H1 (cell line): ENCODE measurements around the gene OR1I1. TPM values are rescaled to one million over a fixed set of nuclear protein-coding genes. Genes with fewer than 3 reads are reported as not detected.

Experiments used
- CTCF ChIA-PET: fragments of 300-600 bp; sonication (Branson Sonifier 250); formaldehyde crosslinking; loops from one replicate; lab custom pipeline; 2021; ENCODE audit not compliant: partially characterized antibody; lab: Charles Lee
- POLR2A ChIA-PET: fragments of 300-600 bp; sonication (Branson Sonifier 250); formaldehyde crosslinking; loops from one replicate; lab custom pipeline; 2021; ENCODE audit warnings: inconsistent platforms; ENCODE audit not compliant: partially characterized antibody; lab: Charles Lee
- DNase-seq, 2 experiments: peaks; one replicate each; pipeline versions ENCODE4 v3.0.0 to v3.0.0-alpha.2; 2010 to 2022; ENCODE audit warnings: low spot score in 2 of 2, low read depth in 1 of 2, mixed read lengths in 1 of 2
- FAIRE-seq: peaks from 2 replicates; lab custom pipeline; 2011; peaks lifted over from hg19 to GRCh38; lab: Jason Lieb, UNC
- H2AFZ ChIP-seq: 2 replicates; pipeline ENCODE4 v1.8.1; 2012; ENCODE audit warnings: low read length, inconsistent platforms
- H2AK5ac ChIP-seq: 2 replicates; pipeline ENCODE4 v1.6.1; 2013; ENCODE audit warnings: low read depth, low read length
- H2BK120ac ChIP-seq: replicated peaks from 2 replicates; pipeline ENCODE3; 2013; ENCODE audit warnings: low read depth, low read length, inconsistent platforms
- H2BK12ac ChIP-seq: 2 replicates; pipeline ENCODE4 v1.6.1; 2013; ENCODE audit warnings: low read depth, low read length
- H2BK15ac ChIP-seq: 2 replicates; pipeline ENCODE4 v1.6.1; 2013; ENCODE audit warnings: low read length
- H2BK20ac ChIP-seq: 2 replicates; pipeline ENCODE4 v1.6.1; 2013; ENCODE audit warnings: low read length
- H2BK5ac ChIP-seq: 2 replicates; pipeline ENCODE4 v1.6.1; 2013; ENCODE audit warnings: low read depth, low read length
- H3K14ac ChIP-seq: 2 replicates; pipeline ENCODE4 v1.6.1; 2013; ENCODE audit warnings: inconsistent platforms; ENCODE audit not compliant: insufficient read length
- H3K18ac ChIP-seq: 2 replicates; pipeline ENCODE4 v1.6.1; 2013; ENCODE audit warnings: low read length; ENCODE audit errors: extremely low read depth
- H3K23ac ChIP-seq: 2 replicates; pipeline ENCODE4 v1.6.1; 2013; ENCODE audit warnings: inconsistent platforms; ENCODE audit not compliant: insufficient read length
- H3K23me2 ChIP-seq: 2 replicates; pipeline ENCODE4 v1.6.1; 2013; ENCODE audit warnings: low read depth, low read length
- H3K27ac ChIP-seq: 2 replicates; pipeline ENCODE4 v1.6.1; 2011; ENCODE audit warnings: low read depth, low read length, inconsistent platforms
- H3K27me3 ChIP-seq, 4 experiments: replicated peaks in 1 of 4; 1 replicate in 1 of 4; 2 replicates in 3 of 4; pipeline versions ENCODE4 v1.6.1 to v1.8.1; 2011 to 2013; ENCODE audit warnings: low read length in 3 of 4, mild to moderate bottlenecking in 3 of 4, inconsistent platforms in 2 of 4, mixed read lengths in 2 of 4, moderate library complexity in 1 of 4; ENCODE audit not compliant: control insufficient read depth in 3 of 4, insufficient read depth in 3 of 4; ENCODE audit errors: extremely low read depth in 1 of 4
- H3K36me3 ChIP-seq, 4 experiments: 2 replicates each; pipeline versions ENCODE4 v1.6.1 to v1.8.1; 2011 to 2013; ENCODE audit warnings: mild to moderate bottlenecking in 4 of 4, low read length in 3 of 4, moderate library complexity in 2 of 4, control low read depth in 1 of 4, inconsistent platforms in 1 of 4; ENCODE audit not compliant: insufficient read depth in 4 of 4, control insufficient read depth in 2 of 4
- H3K4ac ChIP-seq: replicated peaks from 2 replicates; pipeline ENCODE3; 2013; ENCODE audit warnings: low read length, low read depth, mixed read lengths, inconsistent platforms; ENCODE audit not compliant: insufficient read length
- H3K4me1 ChIP-seq, 4 experiments: replicated peaks in 1 of 4; 1 replicate in 1 of 4; 2 replicates in 3 of 4; pipeline versions ENCODE4 v1.6.1 to v1.8.1; 2011 to 2013; ENCODE audit warnings: low read length in 3 of 4, inconsistent platforms in 2 of 4, mixed read lengths in 1 of 4; ENCODE audit not compliant: insufficient read depth in 4 of 4, control insufficient read depth in 3 of 4
- H3K4me2 ChIP-seq, 2 experiments: 2 replicates each; pipeline versions ENCODE4 v1.6.1 to v1.8.1; 2011 to 2013; ENCODE audit warnings: low read depth in 2 of 2, low read length in 2 of 2, control low read depth in 1 of 2, inconsistent platforms in 1 of 2, mild to moderate bottlenecking in 1 of 2; ENCODE audit not compliant: insufficient read depth in 1 of 2
- H3K4me3 ChIP-seq, 4 experiments: fragments of 200-600, 300-600 bp in 1 of 4; sonication (generic), shearing (Covaris generic), sonication (Bioruptor Twin) in 1 of 4; 2 replicates each; pipeline versions ENCODE4 v1.5.1 to v1.8.1; 2011 to 2016; ENCODE audit warnings: low read length in 4 of 4, low read depth in 3 of 4, control low read depth in 2 of 4, inconsistent platforms in 2 of 4, mild to moderate bottlenecking in 2 of 4, mixed read lengths in 1 of 4, moderate library complexity in 1 of 4; ENCODE audit not compliant: insufficient read depth in 2 of 4; ENCODE audit errors: extremely low read depth in 1 of 4
- H3K56ac ChIP-seq: replicated peaks from 2 replicates; pipeline ENCODE3; 2013; ENCODE audit warnings: low read depth, mild to moderate bottlenecking, mixed read lengths, low read length, inconsistent platforms; ENCODE audit not compliant: insufficient read length
- H3K79me1 ChIP-seq: 2 replicates; pipeline ENCODE4 v1.6.1; 2013; ENCODE audit warnings: low read depth, low read length, control low read depth
- H3K79me2 ChIP-seq, 2 experiments: 2 replicates each; pipeline versions ENCODE4 v1.6.1 to v1.8.1; 2012 to 2013; ENCODE audit warnings: low read length in 2 of 2, mild to moderate bottlenecking in 2 of 2, inconsistent platforms in 1 of 2; ENCODE audit not compliant: insufficient read depth in 2 of 2, control insufficient read depth in 1 of 2
- H3K9ac ChIP-seq, 4 experiments: replicated peaks in 1 of 4; 1 replicate in 1 of 4; 2 replicates in 3 of 4; pipeline versions ENCODE4 v1.6.1 to v1.8.1; 2011 to 2013; ENCODE audit warnings: low read depth in 3 of 4, low read length in 3 of 4, control low read depth in 2 of 4, mild to moderate bottlenecking in 2 of 4, moderate library complexity in 2 of 4, inconsistent platforms in 1 of 4; ENCODE audit errors: extremely low read depth in 1 of 4
- H3K9me3 ChIP-seq, 2 experiments: 2 replicates each; pipeline versions ENCODE4 v1.6.1 to v1.8.1; 2012 to 2013; ENCODE audit warnings: mild to moderate bottlenecking in 2 of 2, moderate library complexity in 2 of 2, control low read depth in 1 of 2, inconsistent platforms in 1 of 2, low read depth in 1 of 2, low read length in 1 of 2, mixed read lengths in 1 of 2; ENCODE audit not compliant: insufficient read depth in 2 of 2
- H4K20me1 ChIP-seq, 2 experiments: replicated peaks in 1 of 2; 2 replicates each; pipeline versions ENCODE3 to v1.8.1; 2011 to 2013; ENCODE audit warnings: inconsistent platforms in 2 of 2, low read length in 2 of 2, mild to moderate bottlenecking in 1 of 2; ENCODE audit not compliant: insufficient read depth in 2 of 2, control insufficient read depth in 1 of 2
- H4K5ac ChIP-seq: 2 replicates; pipeline ENCODE4 v1.6.1; 2013; ENCODE audit warnings: low read length, low read depth, mixed read lengths, inconsistent platforms; ENCODE audit not compliant: insufficient read length
- H4K8ac ChIP-seq: 2 replicates; pipeline ENCODE4 v1.8.0; 2013; ENCODE audit warnings: mild to moderate bottlenecking, moderate library complexity, low read length, inconsistent platforms; ENCODE audit not compliant: insufficient read depth; ENCODE audit errors: extremely low read depth
- H4K91ac ChIP-seq: replicated peaks from 2 replicates; pipeline ENCODE3; 2013; ENCODE audit warnings: low read length, mixed read lengths, inconsistent platforms; ENCODE audit not compliant: insufficient read length
- HDAC6 ChIP-seq: IDR thresholded peaks from one replicate; pipeline ENCODE4 v1.7.1; 2012; ENCODE audit warnings: low read depth, mild to moderate bottlenecking, inconsistent platforms, low read length, moderate library complexity
- POLR2AphosphoS5 ChIP-seq: IDR thresholded peaks from 2 replicates; pipeline ENCODE4 v1.6.1; 2011; ENCODE audit warnings: low read depth, low read length
- WGBS, 2 experiments: shearing (Covaris generic) in 1 of 2; methylation state at CpG; one replicate each; pipeline versions ENCODE4 v1.1.6 to v1.1.7; 2013 to 2015; ENCODE audit warnings: low lambda C conversion rate in 2 of 2, mixed read lengths in 2 of 2, inconsistent platforms in 1 of 2, low coverage in 1 of 2, missing lambda C conversion rate in 1 of 2; ENCODE audit not compliant: insufficient replicate concordance in 2 of 2, insufficient coverage in 1 of 2, insufficient read length in 1 of 2; ENCODE audit errors: extremely low coverage in 1 of 2, missing lambda C conversion rate in 1 of 2; 5-methylcytosine and 5-hydroxymethylcytosine counted together
- polyA plus RNA-seq, 7 experiments: library from polyadenylated mRNA; depleted of rRNA in 3 of 7; stranded (reverse) in 5 of 7; unstranded in 2 of 7; fragments of >200 nt in 5 of 7; fragments of 200-250 nt in 2 of 7; gene quantifications; 1 replicate in 5 of 7; 2 replicates in 1 of 7; 4 replicates in 1 of 7; pipeline versions ENCODE4 v1.2.1 to v1.2.3, GENCODE V29; 2011 to 2013; ENCODE audit warnings: missing spikeins in 2 of 7, mixed read lengths in 2 of 7
- total RNA-seq: library from RNA; stranded (reverse); fragmentation: NEBNext Ultra II Directional; extraction: Animal tissue kit (Norgen Biotek cat#: 25700); gene quantifications from 2 replicates; pipeline ENCODE4 v1.2.1, GENCODE V29; 2021

OR1I1 gene
- total and polyA plus RNA-seq, 2 of the 8 experiments (the other 6 are each of a cell fraction or from before 2014, with no cell fraction given): not detected

GRCh38 chr19:15115080-15115479, 33.1 kb downstream of the OR1I1 start:
- no peaks in the 10 kb centered on the region for H3K79me1 ChIP-seq
- no peaks in the 10 kb centered on the region for H3K4me1 ChIP-seq
- CTCF ChIA-PET: interaction anchor here (1.3 to 1.6 kb wide), 2 partner anchors 14 to 29 kb away, joined by 4 read pairs; no protein-coding TSS in a partner anchor
- H2AK5ac ChIP-seq: no peak overlapping the region
- H3K27me3 ChIP-seq: no peaks in the 10 kb centered on the region
- TF ChIP-seq POLR2AphosphoS5 (peak; percentile 62), HDAC6 (no peak)
- TF ChIP-seq, all 59 proteins: peak for 1
- Histone ChIP-seq H4K91ac (no peak overlapping the region), H3K4me3 (no peak overlapping the region), H2AFZ (no peak overlapping the region), H3K9me3 (peaks cover 4 to 7% of the 10 kb centered on the region in 2 experiments; a peak in 1 of 4 replicates), H2BK12ac (no peak overlapping the region), H3K79me2 (no peaks in the 10 kb centered on the region), H4K8ac (no peak overlapping the region; the same call in 1 of the 2 replicates), H2BK5ac (no peak overlapping the region), H3K9ac (no peak overlapping the region), H3K4me2 (no peak overlapping the region), H2BK20ac (no peak overlapping the region), H4K20me1 (peaks cover 2 to 9% of the 10 kb centered on the region in 2 experiments), H4K5ac (no peak overlapping the region), H3K56ac (no peak overlapping the region), H3K36me3 (peaks cover 33 to 85% (median 67%) of the 10 kb centered on the region in 4 experiments), H2BK15ac (no peak overlapping the region), H3K23ac (no peak overlapping the region), H3K14ac (no peak overlapping the region), H2BK120ac (no peak overlapping the region), H3K18ac (no peak overlapping the region), H3K23me2 (no peaks in the 10 kb centered on the region), H3K27ac (no peak overlapping the region), H3K4ac (no peak overlapping the region)
- DNase-seq (no peak), FAIRE-seq (no peak)
- 76% methylated on average over 13 of the region's 13 CpGs; no CpG with 5 or more reads in 1 of the 2 experiments for WGBS, 2 experiments
- POLR2A ChIA-PET: interaction anchor here (1.6 to 7.9 kb wide), 3 partner anchors 8 to 35 kb away, joined by 4 to 67 read pairs (median 52); partner anchors contain the start of gene SYDE1
